Kidney glomerular epithelial cell (primary cell): ENCODE results near the gene CHD8.

ENCODE experiments used
- DNase-seq: peaks from one replicate; lab custom pipeline; 2025; lab: John Stamatoyannopoulos, UW

The CHD8 gene

GRCh38 chr14:21437063-21437901 lies 18.6 kb downstream of the CHD8 start:
- DNase-seq, result peak; percentile 95

GRCh38 chr14:21436567-21437062 lies 19.3 kb downstream of the CHD8 start:
- no peak for DNase-seq

DNA sequence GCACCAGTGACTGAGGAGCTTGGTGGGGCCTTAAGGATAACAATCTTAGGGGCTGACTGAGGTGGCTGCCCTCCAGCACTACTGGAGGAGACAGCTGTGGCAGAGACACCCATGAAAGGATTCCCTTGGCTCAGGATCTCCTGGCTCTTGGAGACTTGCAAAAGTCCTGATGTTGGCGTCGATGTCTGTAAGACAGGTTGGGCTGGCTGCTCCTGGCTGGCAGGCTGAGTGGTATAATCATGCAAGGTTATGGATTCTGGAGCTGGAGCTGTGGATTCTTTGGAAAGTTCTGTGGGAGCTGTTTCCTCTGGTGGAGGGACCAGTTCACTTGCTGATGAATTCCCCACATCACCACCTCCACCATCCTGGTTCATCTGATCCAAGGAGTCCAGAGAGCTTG lies 24.8 kb downstream of the CHD8 start:
- DNase-seq, result no peak

GRCh38 chr14:21428930-21429329 lies 27.0 kb downstream of the CHD8 start:
- DNase-seq, result no peak

DNA sequence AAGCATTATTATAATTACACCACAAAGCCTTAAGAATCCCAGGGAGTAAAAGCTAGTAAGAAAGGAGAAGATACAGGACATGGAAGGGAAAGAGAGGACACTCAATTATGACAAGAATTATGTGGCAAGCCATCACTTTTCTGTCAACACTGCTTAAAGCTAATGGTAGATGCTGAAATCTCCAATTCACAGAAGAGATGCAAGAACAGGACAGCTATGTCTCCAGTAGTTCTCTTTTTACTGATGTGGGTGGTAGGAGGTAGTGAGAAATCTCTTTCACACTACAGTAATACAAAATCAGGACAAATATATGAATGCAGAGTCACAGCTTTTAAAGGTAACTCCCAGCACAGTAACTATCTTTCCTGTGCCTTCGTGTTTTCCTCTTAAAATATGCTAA lies 29.2 kb downstream of the CHD8 start:
- DNase-seq, result no peak

GRCh38 chr14:21419528-21419927 lies 36.4 kb downstream of the CHD8 start:
- no peak for DNase-seq

DNA sequence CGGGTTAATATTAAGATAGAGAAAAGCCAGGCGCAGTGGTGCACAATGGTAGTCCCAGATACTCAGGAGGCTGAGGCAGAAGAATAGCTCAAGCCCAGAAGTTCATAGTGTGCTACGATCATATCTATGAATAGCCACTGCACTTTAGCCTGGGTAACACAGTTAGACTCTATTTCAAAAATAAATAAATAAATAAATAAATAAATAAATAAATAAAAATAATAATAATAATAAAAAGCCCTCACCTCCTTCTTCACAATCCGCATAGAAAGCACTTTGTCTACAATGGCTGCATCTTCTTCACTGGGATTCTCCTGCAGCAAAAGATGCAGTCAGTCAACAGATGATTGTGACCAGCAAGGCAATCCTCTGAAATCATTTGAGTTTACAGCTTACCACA lies 40.6 kb downstream of the CHD8 start:
- DNase-seq, result no peak

GRCh38 chr14:21414137-21414631 lies 41.7 kb downstream of the CHD8 start:
- no peak for DNase-seq

GRCh38 chr14:21408147-21408546 lies 47.8 kb downstream of the CHD8 start:
- no peak for DNase-seq

DNA sequence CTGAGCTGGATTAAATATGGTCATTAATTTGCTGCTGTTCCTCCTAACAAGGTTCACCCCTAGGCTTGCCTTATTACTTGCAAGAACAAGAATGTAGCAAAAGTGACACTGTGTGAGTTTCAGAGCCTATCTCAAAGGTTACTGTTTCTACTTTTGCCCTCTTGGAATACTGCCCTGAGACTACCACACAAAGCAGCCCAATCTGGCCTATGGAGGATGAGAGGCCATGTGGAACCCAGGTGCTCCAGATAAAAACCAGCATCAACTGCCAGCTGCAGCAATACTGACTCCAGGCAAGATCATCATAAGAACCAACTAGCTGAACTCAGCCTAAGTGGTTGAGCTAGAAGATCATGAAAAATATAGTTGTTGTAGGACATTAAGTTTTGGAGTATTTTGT lies 49.7 kb downstream of the CHD8 start:
- DNase-seq, result no peak

DNA sequence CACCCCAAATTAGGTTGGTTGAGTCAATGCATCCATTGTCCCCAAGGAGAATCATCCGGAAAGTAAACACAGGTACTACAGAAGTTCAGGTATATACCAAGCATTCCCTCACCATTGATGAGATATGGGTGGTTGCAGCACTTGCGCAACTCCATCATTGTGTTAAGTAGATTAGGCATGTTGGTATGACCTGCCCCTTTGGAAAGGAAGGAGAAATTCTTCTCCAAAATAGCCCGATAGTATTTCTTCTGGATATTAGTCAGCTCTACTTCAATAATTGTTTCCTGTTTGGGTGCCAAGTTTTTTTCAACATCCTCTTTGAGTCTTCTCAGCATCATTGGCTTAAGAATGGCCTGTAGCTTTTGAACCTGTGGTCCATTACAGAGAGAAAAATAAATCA lies 50.8 kb downstream of the CHD8 start:
- no peak for DNase-seq

DNA sequence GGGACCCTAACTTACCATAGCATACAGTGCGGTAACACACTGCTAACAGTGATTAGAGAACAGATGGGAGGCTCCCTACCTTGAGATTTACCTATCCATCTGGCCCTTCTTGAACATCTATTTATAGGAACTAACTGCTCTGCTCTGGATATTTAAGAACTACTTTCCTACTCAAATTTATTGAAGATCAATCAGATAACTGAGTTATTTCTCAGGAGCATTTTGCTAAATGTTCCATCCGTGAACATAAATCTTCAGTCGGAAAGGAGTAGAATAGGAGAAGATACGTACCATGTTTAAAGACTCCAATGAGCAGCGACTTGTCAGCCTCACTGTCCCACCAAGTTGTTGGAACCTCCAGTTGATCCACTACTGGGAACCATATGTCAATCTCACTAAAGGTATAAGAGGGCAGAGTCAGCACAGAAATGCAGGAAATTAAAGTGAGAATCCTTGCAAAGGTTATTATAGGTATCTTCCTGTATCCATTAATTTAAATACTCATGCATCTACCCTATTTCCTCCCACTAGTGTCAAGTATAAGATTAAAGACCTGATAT lies 56.5 kb downstream of the CHD8 start:
- no peak for DNase-seq

DNA sequence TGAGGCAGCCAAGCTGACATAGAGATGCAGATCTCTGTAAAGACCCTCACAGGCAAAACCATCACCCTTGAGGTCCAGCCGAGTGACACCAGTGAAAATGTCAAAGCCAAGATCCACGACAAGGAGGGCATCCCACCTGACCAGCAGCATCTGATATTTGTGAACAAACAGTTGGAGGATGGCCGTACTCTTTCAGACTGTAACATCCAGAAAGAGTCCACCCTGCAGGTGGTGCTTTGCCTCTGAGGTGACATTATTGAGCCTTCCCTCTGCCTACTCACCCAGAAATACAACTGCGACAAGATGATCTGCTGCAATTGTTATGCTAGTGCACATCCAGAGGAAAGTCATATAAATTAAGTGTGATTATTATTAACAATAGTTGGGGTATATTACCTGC lies 57.0 kb downstream of the CHD8 start:
- no peak for DNase-seq

- no peak for DNase-seq
These were observed 60.5 kb downstream of the CHD8 start for GRCh38 chr14:21395450-21395849.

DNA sequence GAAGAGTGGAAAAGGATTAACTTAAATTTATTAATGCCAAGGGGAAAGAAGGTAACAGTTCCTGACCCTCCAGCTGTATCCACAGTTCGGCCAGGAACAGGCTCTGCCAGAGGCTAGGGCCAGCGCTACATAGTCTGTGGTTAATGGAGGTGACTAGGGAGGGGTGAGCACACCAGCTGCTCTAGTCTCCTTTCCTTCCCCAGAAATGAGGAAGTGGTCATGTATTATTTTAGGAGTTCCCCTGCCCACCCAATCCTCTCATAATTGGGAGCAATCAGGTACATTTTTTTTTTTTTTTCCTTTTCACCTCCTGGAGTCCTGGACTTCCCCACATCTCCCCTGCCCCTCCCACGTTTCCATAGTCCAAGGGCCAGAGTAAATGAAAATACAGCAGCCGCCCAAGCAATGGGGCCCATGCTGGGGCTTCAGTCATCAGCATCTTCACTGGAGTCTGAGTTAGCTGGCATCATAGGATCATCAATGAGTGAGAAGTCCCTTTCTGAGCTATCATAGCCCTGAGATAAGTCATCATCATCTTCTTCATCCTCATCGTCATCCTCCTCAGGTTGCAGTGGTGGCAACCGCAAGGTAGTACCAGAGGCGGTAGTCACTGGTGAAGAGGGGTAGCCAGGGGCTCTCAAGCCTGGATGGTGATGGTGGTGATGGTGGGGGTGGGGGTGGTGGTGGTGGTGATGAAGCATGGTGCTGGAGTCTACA lies 70.6 kb downstream of the CHD8 start:
- no peak for DNase-seq

DNA sequence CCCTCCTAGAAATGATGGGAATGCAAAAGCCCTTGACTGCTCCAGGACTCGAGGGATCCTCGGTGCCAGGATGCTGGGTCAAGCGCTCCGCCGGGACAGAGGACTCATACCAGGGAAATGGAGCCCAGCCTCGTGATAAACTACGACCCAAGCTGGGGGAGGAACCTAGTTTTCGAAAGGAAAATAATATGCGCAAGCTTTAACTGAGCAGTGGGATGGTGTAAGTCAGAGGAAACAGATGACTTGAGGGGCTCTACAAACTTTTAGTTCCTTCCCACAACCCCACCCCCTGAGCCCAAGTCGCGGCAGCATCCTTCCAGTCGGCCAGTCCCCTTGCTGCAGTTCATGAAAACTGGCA lies 71.5 kb downstream of the CHD8 start:
- no peak for DNase-seq

GRCh38 chr14:21383848-21384493 lies 72.0 kb downstream of the CHD8 start, which contains the start of gene SUPT16H:
TSS of gene SUPT16H (minus strand) at chr14:21384019. CDS start at chr14:21383927, 92 bp downstream.
- DNase-seq, result peak; percentile 92

DNA sequence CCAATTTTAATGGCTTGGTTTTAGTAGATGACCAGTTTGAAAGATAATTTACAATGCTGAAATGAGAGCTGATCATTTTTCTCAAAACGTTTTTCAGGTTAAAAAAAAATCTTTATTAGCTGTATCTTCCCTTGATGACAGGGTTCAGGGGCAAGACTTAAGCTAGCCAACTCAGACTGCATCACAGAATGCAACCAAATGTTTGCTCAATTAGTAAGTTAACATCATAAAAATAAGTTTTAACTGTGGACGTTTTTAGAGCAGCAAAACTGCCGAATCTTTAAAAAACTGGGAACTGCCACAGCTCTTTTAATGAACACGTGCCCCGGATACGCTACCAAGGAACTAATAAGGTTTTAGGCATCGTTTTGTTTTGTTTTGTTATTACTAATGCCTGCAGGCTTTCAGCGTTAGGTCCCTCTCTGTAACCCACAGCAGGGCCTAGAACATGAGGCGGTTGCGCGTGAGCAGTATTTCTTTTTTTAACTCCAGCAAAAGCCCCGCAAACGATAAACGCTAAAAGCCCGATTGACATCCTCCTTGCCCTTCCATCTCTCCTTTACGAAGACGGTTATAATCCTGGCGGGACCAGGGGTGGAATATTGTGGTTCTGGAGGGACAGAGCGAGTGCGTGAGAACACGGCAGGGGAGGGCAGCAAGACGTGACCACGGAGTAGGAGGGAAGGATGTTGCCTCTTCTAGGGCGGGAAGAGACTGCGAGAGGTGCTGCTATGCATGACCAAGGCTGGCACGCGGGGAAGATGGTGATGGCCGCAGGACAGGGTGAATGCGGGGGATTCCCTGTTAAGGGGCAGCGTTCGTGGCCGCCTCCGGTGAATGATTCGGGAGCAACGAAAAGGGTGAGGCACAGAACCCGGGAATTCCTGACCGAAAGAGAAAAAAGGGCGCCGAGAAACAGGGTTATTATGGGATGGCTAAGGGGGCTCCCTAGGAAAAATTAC lies 72.8 kb downstream of the CHD8 start:
- DNase-seq, result peak; percentile 38

- DNase-seq, result peak; percentile 49
These were observed 73.8 kb downstream of the CHD8 start for GRCh38 chr14:21382095-21382494.

- DNase-seq, result no peak
These were observed 76.6 kb downstream of the CHD8 start for GRCh38 chr14:21379338-21379737.

- no peak for DNase-seq
These were observed 81.9 kb downstream of the CHD8 start for GRCh38 chr14:21373980-21374379.
